HG02943 (cell line): ENCODE results near the gene KRTAP21-1.
"Not testable (repeated sequence)": the region's sequence is repeated elsewhere in the genome, so short reads cannot be mapped to it uniquely, and the experiment has no call there.

Experiments used
- ATAC-seq: cut with Tn5 transposase; IDR thresholded peaks from one replicate; pipeline ENCODE4 v1.9.1; 2021; ENCODE audit warnings: mild to moderate bottlenecking, low read depth, moderate library complexity; ENCODE audit not compliant: unreplicated experiment

The KRTAP21-1 gene

GRCh38 chr21:30755328-30755727 is at the start of gene KRTAP21-1:
KRTAP21-1 (minus strand) TSS chr21:30755428; CDS start chr21:30755378, 50 bp downstream.
- not testable (repeated sequence) for ATAC-seq

- ATAC-seq, result no peak
Measured at GRCh38 chr21:30800605-30801004, 45.4 kb upstream of the KRTAP21-1 start.

- ATAC-seq, result no peak
Measured at GRCh38 chr21:30793581-30794314, 38.5 kb upstream of the KRTAP21-1 start.

- no peak for ATAC-seq
Measured at GRCh38 chr21:30779249-30779648, 24.0 kb upstream of the KRTAP21-1 start.

GRCh38 chr21:30769724-30770431 is 14.7 kb upstream of the KRTAP21-1 start:
- no peak for ATAC-seq

GRCh38 chr21:30760776-30761175 is 5.5 kb upstream of the KRTAP21-1 start:
- ATAC-seq, result no peak

GRCh38 chr21:30758306-30758705 is 3.1 kb upstream of the KRTAP21-1 start:
- no peak for ATAC-seq

GRCh38 chr21:30747159-30747558 is 8.1 kb downstream of the KRTAP21-1 start, which contains the start of gene KRTAP21-2:
KRTAP21-2 (minus strand) TSS chr21:30747259; CDS start chr21:30747202, 57 bp downstream.
- no peak for ATAC-seq

- ATAC-seq, result no peak
Measured at GRCh38 chr21:30740462-30740861, 14.8 kb downstream of the KRTAP21-1 start.

- ATAC-seq, result no peak
Measured at GRCh38 chr21:30733026-30733425, 22.2 kb downstream of the KRTAP21-1 start.

- no peak for ATAC-seq
Measured at GRCh38 chr21:30726726-30727125, 28.5 kb downstream of the KRTAP21-1 start.

- ATAC-seq, result no peak
Measured at GRCh38 chr21:30719401-30719800, 35.8 kb downstream of the KRTAP21-1 start.

- ATAC-seq, result no peak
Measured at GRCh38 chr21:30718239-30718909, 36.9 kb downstream of the KRTAP21-1 start, which contains the start of gene KRTAP21-3. KRTAP21-3 (minus strand) TSS chr21:30718777; CDS start chr21:30718759, 18 bp downstream.

GRCh38 chr21:30717105-30717504 is 38.1 kb downstream of the KRTAP21-1 start:
- no peak for ATAC-seq

- no peak for ATAC-seq
Measured at GRCh38 chr21:30714946-30715345, 40.3 kb downstream of the KRTAP21-1 start.

- no peak for ATAC-seq
Measured at GRCh38 chr21:30714456-30714855, 40.8 kb downstream of the KRTAP21-1 start.

GRCh38 chr21:30713766-30714165 is 41.5 kb downstream of the KRTAP21-1 start:
- no peak for ATAC-seq

- no peak for ATAC-seq
Measured at GRCh38 chr21:30710499-30710898, 44.7 kb downstream of the KRTAP21-1 start.

- ATAC-seq, result no peak
Measured at GRCh38 chr21:30707409-30707808, 47.8 kb downstream of the KRTAP21-1 start.
